B cell (primary cell): ENCODE measurements around the gene LRRC47. TPM values are rescaled to one million over a fixed set of nuclear protein-coding genes. Genes with fewer than 3 reads are reported as not detected.

ENCODE experiments used
- ATAC-seq: fragments of 200-7000 bp; cut with Tn5 transposase; one replicate; pipeline ENCODE4 v1.10.0; 2021; ENCODE audit warnings: low read depth, mild to moderate bottlenecking, moderate number of reproducible peaks, moderate library complexity
- CTCF ChIA-PET: fragments of 350-600 bp; sonication (Branson Sonifier 250); formaldehyde crosslinking; loops from one replicate; lab custom pipeline; 2021; ENCODE audit warnings: antibody characterized with exemption, inconsistent platforms; lab: Charles Lee
- POLR2A ChIA-PET: fragments of 350-600 bp; sonication (Branson Sonifier 250); formaldehyde crosslinking; loops from one replicate; lab custom pipeline; 2021; ENCODE audit warnings: antibody characterized with exemption; lab: Charles Lee
- DNase-seq: peaks from one replicate; pipeline ENCODE4 v3.0.0; 2013
- H2AFZ ChIP-seq: 2 replicates; pipeline ENCODE4 v1.6.1; 2012; ENCODE audit warnings: mild to moderate bottlenecking, low read depth, low read length; ENCODE audit not compliant: insufficient read depth, poor library complexity, severe bottlenecking
- H3K27ac ChIP-seq, 2 donors: 1 replicate in 1 of 2; 2 replicates in 1 of 2; pipeline ENCODE4 v1.5.1; 2012 to 2013; ENCODE audit warnings: low read length in 2 of 2, mild to moderate bottlenecking in 2 of 2, moderate library complexity in 1 of 2
- H3K27me3 ChIP-seq, 4 experiments: fragments of 200-600 bp in 1 of 4; sonication (generic) in 1 of 4; replicated peaks in 1 of 4; 1 replicate in 2 of 4; 2 replicates in 2 of 4; pipeline versions ENCODE4 v1.6.1 to v1.7.0; 2013 to 2016; ENCODE audit warnings: low read length in 3 of 4, mild to moderate bottlenecking in 2 of 4, mixed read lengths in 1 of 4, moderate library complexity in 1 of 4; ENCODE audit not compliant: insufficient read depth in 4 of 4, control insufficient read depth in 3 of 4; ENCODE audit errors: control extremely low read depth in 1 of 4
- H3K36me3 ChIP-seq, 2 experiments: replicated peaks in 1 of 2; 1 replicate in 1 of 2; 2 replicates in 1 of 2; pipeline versions ENCODE4 v1.6.1 to v1.7.1; 2013; ENCODE audit warnings: low read length in 1 of 2; ENCODE audit not compliant: insufficient read depth in 2 of 2, control insufficient read depth in 1 of 2; ENCODE audit errors: control extremely low read depth in 1 of 2, extremely low read depth in 1 of 2
- H3K4me1 ChIP-seq, 2 donors: fragments of 200-600 bp in 1 of 2; sonication (generic) in 1 of 2; 1 replicate in 1 of 2; 2 replicates in 1 of 2; pipeline versions ENCODE4 v1.5.1 to v1.6.1; 2013 to 2017; ENCODE audit warnings: low read length in 2 of 2; ENCODE audit not compliant: control insufficient read depth in 2 of 2, insufficient read depth in 2 of 2
- H3K4me2 ChIP-seq: replicated peaks from 2 replicates; pipeline ENCODE3; 2012; ENCODE audit warnings: mild to moderate bottlenecking, low read depth, low read length; ENCODE audit not compliant: poor library complexity, severe bottlenecking
- H3K4me3 ChIP-seq, 5 experiments: fragments of 200-600 bp in 1 of 5; sonication (generic) in 1 of 5; 1 replicate in 3 of 5; 2 replicates in 2 of 5; pipeline versions ENCODE4 v1.5.1 to v1.7.0; 2011 to 2016; ENCODE audit warnings: low read length in 4 of 5, mild to moderate bottlenecking in 4 of 5, low read depth in 2 of 5, control low read depth in 1 of 5, moderate library complexity in 1 of 5; ENCODE audit not compliant: insufficient read depth in 1 of 5; ENCODE audit errors: control extremely low read depth in 1 of 5, extremely low read depth in 1 of 5
- H3K79me2 ChIP-seq: fragments of 200-600 bp; sonication (generic); one replicate; pipeline ENCODE4 v1.6.0; 2016; ENCODE audit warnings: low read length; ENCODE audit not compliant: control insufficient read depth, insufficient read depth
- H3K9ac ChIP-seq: fragments of 200-600 bp; sonication (generic); 2 replicates; pipeline ENCODE4 v1.6.1; 2017; ENCODE audit warnings: mild to moderate bottlenecking, low read length, moderate library complexity
- H3K9me3 ChIP-seq, 3 donors: one replicate each; pipeline versions ENCODE4 v1.6.1 to v1.7.1; 2013; ENCODE audit warnings: low read length in 2 of 3; ENCODE audit not compliant: control insufficient read depth in 2 of 3, insufficient read depth in 1 of 3; ENCODE audit errors: control extremely low read depth in 1 of 3
- H4K20me1 ChIP-seq: 2 replicates; pipeline ENCODE4 v1.6.0; 2012; ENCODE audit warnings: mild to moderate bottlenecking, low read length; ENCODE audit not compliant: insufficient read depth, control insufficient read depth, poor library complexity, severe bottlenecking
- H3K27ac Mint-ChIP-seq: one replicate; pipeline ENCODE4 v1.8.0; 2021; ENCODE audit warnings: mixed read lengths
- H3K27me3 Mint-ChIP-seq: one replicate; pipeline ENCODE4 v1.8.0; 2021; ENCODE audit warnings: mixed read lengths
- H3K4me1 Mint-ChIP-seq: one replicate; pipeline ENCODE4 v1.8.0; 2021; ENCODE audit warnings: mixed read lengths
- H3K4me3 Mint-ChIP-seq: one replicate; pipeline ENCODE4 v1.8.0; 2021; ENCODE audit warnings: mixed read lengths
- H3K9me3 Mint-ChIP-seq: one replicate; pipeline ENCODE4 v1.8.0; 2022; ENCODE audit warnings: mixed read lengths; ENCODE audit not compliant: insufficient read depth
- EZH2 ChIP-seq: IDR thresholded peaks from 2 replicates; pipeline ENCODE4 v1.6.1; 2012; ENCODE audit warnings: borderline replicate concordance, low read depth, mild to moderate bottlenecking, moderate library complexity, low read length; ENCODE audit not compliant: insufficient read depth, poor library complexity, severe bottlenecking
- WGBS: methylation state at CpG from one replicate; pipeline ENCODE4 v1.1.5; 2013; ENCODE audit warnings: missing lambda C conversion rate; ENCODE audit not compliant: insufficient coverage; 5-methylcytosine and 5-hydroxymethylcytosine counted together
- intact Hi-C: fragments of 100-400 bp; cut with micrococcal nuclease; formaldehyde crosslinking; loops from one replicate; pipeline ENCODE4 v1.10.0; 2022
- polyA plus RNA-seq: library from polyadenylated mRNA; depleted of rRNA; stranded (reverse); fragments of >200 nt; gene quantifications from 2 replicates; pipeline ENCODE4 v1.2.3, GENCODE V29; 2012
- total RNA-seq, 2 donors: library from RNA; stranded (reverse); fragments of 120-200 nt in 1 of 2; gene quantifications; 1 replicate in 1 of 2; 2 replicates in 1 of 2; pipeline versions ENCODE4 v1.2.3 to v1.2.4, GENCODE V29; 2013 to 2022
- TF ChIP-seq, protein P1 (sequence below): fragments of 200-600 bp; IDR thresholded peaks from one replicate; pipeline ENCODE4 v1.8.0; 2022; ENCODE audit warnings: antibody characterized with exemption, mild to moderate bottlenecking

The LRRC47 gene
- total and polyA plus RNA-seq, 2 donors (not counting 1 experiment from before 2014, with no cell fraction given) = 16.7 to 48.2 TPM

DNA sequence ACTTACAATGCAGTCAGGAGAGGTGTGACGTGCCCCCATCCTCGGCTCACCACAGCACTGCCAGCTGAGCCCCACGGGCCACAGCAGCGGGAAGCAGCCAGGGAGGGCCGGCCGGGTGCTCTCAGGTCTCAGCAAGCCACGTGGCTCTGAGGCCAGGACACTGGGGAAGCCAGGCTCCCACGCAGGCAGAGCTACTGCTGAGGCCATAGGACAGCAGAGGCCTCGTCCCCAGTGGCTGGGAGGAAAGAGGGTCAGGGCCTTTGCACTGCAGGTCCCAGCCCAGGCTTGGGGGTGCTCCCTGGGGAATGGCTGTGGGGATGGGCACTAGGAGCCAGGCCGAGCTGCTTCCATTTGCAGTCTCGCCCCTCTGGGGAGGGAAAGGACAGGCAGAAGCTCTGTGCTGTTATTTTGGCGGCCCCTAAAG is 5.8 kb downstream of the LRRC47 start:
- no peak overlapping the region for H3K27ac ChIP-seq
- H3K36me3 ChIP-seq = peaks cover 0 to 41% of the 10 kb centered on the region in 2 experiments
- H3K9ac ChIP-seq = no peak overlapping the region
- no peak overlapping the region for H3K4me2 ChIP-seq
- H2AFZ ChIP-seq = no peak overlapping the region
- H3K9me3 ChIP-seq = no peaks in the 10 kb centered on the region
- H3K4me3 Mint-ChIP-seq = no peak overlapping the region
- CTCF ChIA-PET = interaction anchor here (1.4 kb wide), 1 partner anchor 11 kb away, joined by 3 read pairs; no protein-coding TSS in a partner anchor
- ATAC-seq (no peak), DNase-seq (no peak)
- H3K4me1 Mint-ChIP-seq = peaks cover 29% of the 10 kb centered on the region
- peaks cover 91% of the 10 kb centered on the region for H4K20me1 ChIP-seq
- no peak overlapping the region for H3K27ac Mint-ChIP-seq
- peaks cover 7 to 20% of the 10 kb centered on the region in 2 donors for H3K4me1 ChIP-seq
- intact Hi-C loops = no loop called here
- POLR2A ChIA-PET = no interaction called here
- H3K27me3 ChIP-seq = no peaks in the 10 kb centered on the region
- TF ChIP-seq, protein P1, sequence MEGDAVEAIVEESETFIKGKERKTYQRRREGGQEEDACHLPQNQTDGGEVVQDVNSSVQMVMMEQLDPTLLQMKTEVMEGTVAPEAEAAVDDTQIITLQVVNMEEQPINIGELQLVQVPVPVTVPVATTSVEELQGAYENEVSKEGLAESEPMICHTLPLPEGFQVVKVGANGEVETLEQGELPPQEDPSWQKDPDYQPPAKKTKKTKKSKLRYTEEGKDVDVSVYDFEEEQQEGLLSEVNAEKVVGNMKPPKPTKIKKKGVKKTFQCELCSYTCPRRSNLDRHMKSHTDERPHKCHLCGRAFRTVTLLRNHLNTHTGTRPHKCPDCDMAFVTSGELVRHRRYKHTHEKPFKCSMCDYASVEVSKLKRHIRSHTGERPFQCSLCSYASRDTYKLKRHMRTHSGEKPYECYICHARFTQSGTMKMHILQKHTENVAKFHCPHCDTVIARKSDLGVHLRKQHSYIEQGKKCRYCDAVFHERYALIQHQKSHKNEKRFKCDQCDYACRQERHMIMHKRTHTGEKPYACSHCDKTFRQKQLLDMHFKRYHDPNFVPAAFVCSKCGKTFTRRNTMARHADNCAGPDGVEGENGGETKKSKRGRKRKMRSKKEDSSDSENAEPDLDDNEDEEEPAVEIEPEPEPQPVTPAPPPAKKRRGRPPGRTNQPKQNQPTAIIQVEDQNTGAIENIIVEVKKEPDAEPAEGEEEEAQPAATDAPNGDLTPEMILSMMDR = no peak
- no peak for TF ChIP-seq EZH2
- no peaks in the 10 kb centered on the region for H3K9me3 Mint-ChIP-seq
- H3K27me3 Mint-ChIP-seq = no peaks in the 10 kb centered on the region
- H3K4me3 ChIP-seq = no peak overlapping the region
- WGBS = 98% methylated on average over 12 of the region's 12 CpGs
- peaks cover 75% of the 10 kb centered on the region for H3K79me2 ChIP-seq

DNA sequence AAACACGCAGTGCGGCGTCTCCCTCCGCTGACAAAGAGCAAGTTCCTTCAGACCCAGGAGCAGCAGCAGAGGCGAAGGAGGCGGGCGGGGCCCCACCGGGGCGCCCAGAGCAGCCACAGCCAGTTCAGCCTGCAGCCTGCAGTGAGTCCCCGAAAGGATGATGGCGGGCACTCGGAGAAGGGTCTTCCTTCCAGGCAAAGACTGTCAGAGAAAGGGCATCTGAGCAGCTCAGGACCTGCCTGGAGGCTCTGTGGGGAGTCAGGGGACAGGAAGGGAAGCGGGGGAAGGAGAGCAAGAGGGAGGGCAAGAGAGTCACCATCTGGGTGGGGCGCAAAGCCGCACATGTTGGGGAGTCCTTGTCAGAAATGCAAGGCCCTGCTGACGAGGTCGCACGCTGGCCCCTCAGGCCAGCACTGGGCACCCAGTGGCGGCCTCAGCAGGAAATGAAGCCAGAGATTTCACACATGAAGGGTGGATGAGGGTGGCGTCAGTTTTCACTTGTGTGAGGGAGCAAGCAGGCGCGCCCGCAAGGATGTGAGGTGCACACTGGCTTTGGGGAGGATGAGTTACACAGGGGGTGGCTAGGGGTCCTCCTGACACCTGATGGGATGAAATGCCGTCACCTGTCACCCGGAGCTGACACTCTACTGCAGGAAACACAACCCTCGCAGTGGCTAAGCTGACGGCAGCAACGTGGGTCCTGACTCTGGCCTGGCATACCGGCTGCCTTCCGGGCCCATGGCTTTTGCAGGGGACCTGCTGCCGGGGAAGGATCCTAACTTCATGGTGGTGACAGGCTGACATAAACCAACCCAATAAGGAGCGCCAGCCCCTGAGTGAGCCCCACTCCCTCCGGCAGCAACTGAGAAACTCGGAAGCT is 6.6 kb downstream of the LRRC47 start:
- Mint-ChIP-seq H3K4me3 (no peak overlapping the region), H3K27ac (no peak overlapping the region), H3K27me3 (no peaks in the 10 kb centered on the region), H3K4me1 (peaks cover 22% of the 10 kb centered on the region), H3K9me3 (no peaks in the 10 kb centered on the region)
- Histone ChIP-seq H3K36me3 (peaks cover 0 to 49% of the 10 kb centered on the region in 2 experiments), H3K4me1 (peaks cover 0 to 12% of the 10 kb centered on the region in 2 donors), H3K27me3 (no peaks in the 10 kb centered on the region), H3K4me3 (no peak overlapping the region), H3K9ac (no peak overlapping the region), H3K79me2 (peaks cover 67% of the 10 kb centered on the region), H3K27ac (no peak overlapping the region), H2AFZ (no peak overlapping the region), H3K9me3 (no peaks in the 10 kb centered on the region), H4K20me1 (peaks cover 82% of the 10 kb centered on the region), H3K4me2 (no peak overlapping the region)
- ChIA-PET POLR2A (no interaction called here), CTCF (interaction anchor here (1.4 kb wide), 1 partner anchor 12 kb away, joined by 3 read pairs; no protein-coding TSS in a partner anchor)
- DNase-seq (no peak), ATAC-seq (no peak)
- intact Hi-C loops = no loop called here
- 97% methylated on average over 31 of the region's 34 CpGs for WGBS
- no peak for TF ChIP-seq EZH2
- TF ChIP-seq, protein P1 = no peak
